PFSK-1 (cell line): ENCODE data around the gene RBBP8NL.

Source experiments
- POLR2AphosphoS5 ChIP-seq: IDR thresholded peaks from 2 replicates; pipeline ENCODE4 v1.6.1; 2012; ENCODE audit warnings: low read depth, mild to moderate bottlenecking, control low read depth, low read length, moderate library complexity
- TAF1 ChIP-seq: IDR thresholded peaks from 2 replicates; pipeline ENCODE4 v1.6.1; 2012; ENCODE audit warnings: low read length, control low read depth, borderline replicate concordance; ENCODE audit not compliant: insufficient read depth

DNA sequence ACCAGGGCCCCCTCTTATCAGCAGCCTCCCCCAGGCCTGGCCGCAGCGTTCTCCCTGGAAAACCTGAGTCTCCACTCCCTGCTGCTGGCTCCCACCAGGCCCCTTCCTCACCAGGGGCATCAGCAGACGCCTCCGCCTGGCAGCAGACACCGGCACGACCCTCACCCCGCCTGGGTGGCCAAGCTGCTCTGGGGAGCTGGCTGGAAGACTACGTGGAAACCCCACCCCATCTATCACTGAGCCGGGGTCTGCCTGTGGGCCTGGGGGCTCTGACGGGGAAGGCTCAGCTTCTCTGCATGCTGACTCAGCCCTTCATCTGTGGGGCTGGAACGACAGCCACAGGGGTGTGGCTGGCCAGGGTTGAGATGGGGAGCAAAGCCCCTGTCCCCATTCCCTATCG lies 19.1 kb upstream of the RBBP8NL start:
- TF ChIP-seq POLR2AphosphoS5 (no peak), TAF1 (no peak)
